Nephron progenitor cell (in vitro differentiated cells): ENCODE results near the gene FCER2.

Experiments
- DNase-seq: peaks from one replicate; pipeline ENCODE4 v3.0.0; 2021
- H3K27ac Mint-ChIP-seq: 2 replicates; pipeline ENCODE4 v1.8.0; 2021; ENCODE audit warnings: mild to moderate bottlenecking, moderate library complexity, mixed read lengths
- H3K27me3 Mint-ChIP-seq: 2 replicates; pipeline ENCODE4 v1.8.0; 2021; ENCODE audit warnings: mild to moderate bottlenecking, low read depth, mixed read lengths; ENCODE audit not compliant: poor library complexity
- H3K36me3 Mint-ChIP-seq: 2 replicates; pipeline ENCODE4 v1.8.0; 2021; ENCODE audit warnings: low read depth, mixed read lengths
- H3K4me1 Mint-ChIP-seq: 2 replicates; pipeline ENCODE4 v1.8.0; 2021; ENCODE audit warnings: mixed read lengths
- H3K4me3 Mint-ChIP-seq: 2 replicates; pipeline ENCODE4 v1.8.0; 2021; ENCODE audit warnings: mild to moderate bottlenecking, moderate library complexity, mixed read lengths
- H3K9me3 Mint-ChIP-seq: 2 replicates; pipeline ENCODE4 v1.8.0; 2021; ENCODE audit warnings: mild to moderate bottlenecking, moderate library complexity, mixed read lengths
- TF ChIP-seq, protein P1 (sequence below): fragments of 200-600 bp; sonication (generic); IDR thresholded peaks from 2 replicates; pipeline ENCODE4 v1.5.0; 2021; ENCODE audit warnings: antibody characterized with exemption

The FCER2 gene

DNA sequence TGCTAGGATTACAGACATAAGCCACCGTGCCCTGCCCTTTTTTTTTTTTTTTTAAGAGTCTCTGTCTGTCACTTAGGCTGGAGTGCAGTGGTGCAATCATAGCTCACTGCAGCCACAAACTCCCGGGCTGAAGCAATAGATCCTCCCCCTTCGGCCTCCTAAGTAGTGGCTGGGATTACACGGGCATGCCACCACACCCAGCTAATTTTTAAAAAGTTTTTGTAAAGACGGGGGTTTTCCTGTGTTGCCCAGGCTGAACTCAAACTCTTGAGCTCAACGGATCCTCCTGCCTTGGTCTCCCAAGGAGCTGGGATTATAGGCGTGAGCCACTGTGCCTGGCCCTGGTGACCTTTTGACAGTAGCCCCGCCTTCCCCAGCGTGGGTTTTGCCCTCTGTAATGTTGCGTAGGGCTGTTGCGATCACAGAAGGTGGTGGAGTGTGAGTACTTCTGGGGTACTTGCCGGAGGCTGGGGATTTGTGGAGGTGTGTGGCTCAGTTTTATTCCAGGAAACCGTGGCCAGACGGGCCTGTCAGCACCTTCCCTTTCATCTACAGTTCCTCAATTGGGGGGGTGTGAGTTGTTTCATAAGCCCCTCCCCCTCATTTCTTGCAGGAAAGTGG, 44.7 kb downstream of the FCER2 start:
- no peak overlapping the region for H3K27ac Mint-ChIP-seq
- H3K9me3 Mint-ChIP-seq = no peaks in the 10 kb centered on the region
- no peak for DNase-seq
- no peak overlapping the region for H3K4me3 Mint-ChIP-seq
- H3K36me3 Mint-ChIP-seq = no peaks in the 10 kb centered on the region
- H3K27me3 Mint-ChIP-seq = peaks cover 21% of the 10 kb centered on the region
- TF ChIP-seq, protein P1, sequence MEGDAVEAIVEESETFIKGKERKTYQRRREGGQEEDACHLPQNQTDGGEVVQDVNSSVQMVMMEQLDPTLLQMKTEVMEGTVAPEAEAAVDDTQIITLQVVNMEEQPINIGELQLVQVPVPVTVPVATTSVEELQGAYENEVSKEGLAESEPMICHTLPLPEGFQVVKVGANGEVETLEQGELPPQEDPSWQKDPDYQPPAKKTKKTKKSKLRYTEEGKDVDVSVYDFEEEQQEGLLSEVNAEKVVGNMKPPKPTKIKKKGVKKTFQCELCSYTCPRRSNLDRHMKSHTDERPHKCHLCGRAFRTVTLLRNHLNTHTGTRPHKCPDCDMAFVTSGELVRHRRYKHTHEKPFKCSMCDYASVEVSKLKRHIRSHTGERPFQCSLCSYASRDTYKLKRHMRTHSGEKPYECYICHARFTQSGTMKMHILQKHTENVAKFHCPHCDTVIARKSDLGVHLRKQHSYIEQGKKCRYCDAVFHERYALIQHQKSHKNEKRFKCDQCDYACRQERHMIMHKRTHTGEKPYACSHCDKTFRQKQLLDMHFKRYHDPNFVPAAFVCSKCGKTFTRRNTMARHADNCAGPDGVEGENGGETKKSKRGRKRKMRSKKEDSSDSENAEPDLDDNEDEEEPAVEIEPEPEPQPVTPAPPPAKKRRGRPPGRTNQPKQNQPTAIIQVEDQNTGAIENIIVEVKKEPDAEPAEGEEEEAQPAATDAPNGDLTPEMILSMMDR = no peak
- peaks cover 9% of the 10 kb centered on the region for H3K4me1 Mint-ChIP-seq

DNA sequence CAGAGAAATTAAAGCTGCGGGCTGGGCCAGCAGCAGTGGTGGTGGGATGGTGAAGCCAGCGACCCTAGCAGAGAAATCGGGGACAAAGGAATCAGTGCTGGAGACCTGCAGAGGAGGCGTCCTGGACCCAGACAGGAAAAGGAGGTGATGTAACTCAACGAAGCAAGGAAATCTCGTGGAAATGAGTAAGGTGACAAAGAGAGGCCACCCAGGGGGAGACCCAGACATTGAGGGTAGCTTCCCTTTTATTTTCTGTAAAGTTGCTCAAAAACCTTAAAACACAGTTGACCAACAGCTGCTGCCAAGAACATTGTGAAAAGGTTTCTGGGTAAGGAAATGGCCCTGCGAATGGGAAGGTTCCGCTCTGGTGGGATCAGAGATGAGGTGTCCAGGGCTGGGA, 46.4 kb downstream of the FCER2 start:
- Mint-ChIP-seq H3K9me3 (no peaks in the 10 kb centered on the region), H3K36me3 (no peaks in the 10 kb centered on the region), H3K4me3 (no peak overlapping the region), H3K4me1 (peaks cover 13% of the 10 kb centered on the region), H3K27ac (no peak overlapping the region), H3K27me3 (peaks cover 26% of the 10 kb centered on the region)
- TF ChIP-seq, protein P1 = no peak
- no peak for DNase-seq

- H3K9me3 Mint-ChIP-seq = no peaks in the 10 kb centered on the region
- no peak overlapping the region for H3K4me3 Mint-ChIP-seq
Observed at GRCh38 chr19:7654401-7654800, 47.5 kb downstream of the FCER2 start.

DNA sequence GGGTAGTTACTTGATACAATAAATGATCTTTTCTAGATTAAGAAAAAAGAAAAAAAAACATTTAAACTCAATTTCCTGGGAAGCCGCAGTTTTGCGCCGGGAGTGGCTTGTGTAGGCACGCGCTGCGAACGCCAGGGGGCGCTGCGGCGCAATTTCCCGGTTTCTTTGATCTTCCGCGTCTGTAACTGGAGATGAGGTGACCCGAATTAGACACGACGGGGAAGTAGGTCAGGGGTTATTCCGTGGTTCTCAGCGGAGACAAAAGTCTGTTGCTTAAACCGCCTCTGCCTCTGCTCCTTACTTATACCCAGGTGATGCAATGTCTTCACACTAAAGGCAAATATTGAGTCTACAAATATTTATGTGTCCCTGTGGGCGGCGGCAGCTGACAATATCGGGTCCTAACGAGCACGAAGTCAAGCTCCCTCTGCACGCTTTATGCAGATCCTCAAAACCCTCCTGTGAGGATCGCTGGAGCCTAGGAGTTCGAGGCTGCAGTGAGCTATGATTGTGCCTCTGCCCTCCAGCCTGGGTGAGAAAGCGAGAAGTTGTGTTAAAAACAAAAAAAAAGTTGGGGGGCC, 49.8 kb downstream of the FCER2 start:
- Mint-ChIP-seq H3K9me3 (no peaks in the 10 kb centered on the region), H3K36me3 (no peaks in the 10 kb centered on the region), H3K27me3 (peaks cover 33% of the 10 kb centered on the region), H3K4me3 (peak overlapping the region; percentile 59), H3K27ac (peak overlapping the region; percentile 51), H3K4me1 (peaks cover 13% of the 10 kb centered on the region)
- TF ChIP-seq, protein P1 = peak; percentile 100
- peak; percentile 92 for DNase-seq

More at GRCh38 chr19:7654401-7654800, 47.5 kb downstream of the FCER2 start:
- H3K27ac Mint-ChIP-seq = no peak overlapping the region
- H3K27me3 Mint-ChIP-seq = peaks cover 23% of the 10 kb centered on the region
- TF ChIP-seq, protein P1 = no peak
- H3K4me1 Mint-ChIP-seq = peaks cover 13% of the 10 kb centered on the region
- no peak for DNase-seq
- no peaks in the 10 kb centered on the region for H3K36me3 Mint-ChIP-seq

DNA sequence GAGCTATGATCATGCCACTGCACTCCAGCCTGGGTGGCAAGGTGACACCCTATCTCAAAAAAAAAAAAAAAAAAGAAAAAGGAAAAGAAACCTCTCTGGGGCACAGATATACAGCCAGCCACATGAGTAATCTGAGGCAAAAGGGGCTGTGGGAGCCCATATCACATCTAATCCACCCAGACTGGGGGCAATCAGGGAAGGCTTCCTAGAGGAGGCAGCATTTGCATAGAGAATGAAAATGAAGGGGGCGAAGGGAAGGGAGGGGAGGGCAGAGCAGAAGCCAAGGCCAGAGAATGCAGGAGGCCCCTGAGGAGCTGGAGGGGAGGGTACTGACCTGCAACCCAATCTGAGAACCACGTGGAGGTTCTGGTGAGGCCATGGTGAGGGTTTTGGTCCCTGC, 51.8 kb downstream of the FCER2 start:
- H3K4me1 Mint-ChIP-seq = peaks cover 13% of the 10 kb centered on the region
- H3K27ac Mint-ChIP-seq = no peak overlapping the region
- no peaks in the 10 kb centered on the region for H3K36me3 Mint-ChIP-seq
- no peak overlapping the region for H3K4me3 Mint-ChIP-seq
- H3K27me3 Mint-ChIP-seq = peaks cover 33% of the 10 kb centered on the region
- DNase-seq = no peak
- no peaks in the 10 kb centered on the region for H3K9me3 Mint-ChIP-seq
- TF ChIP-seq, protein P1 = no peak
